Neural cell (in vitro differentiated cells): ENCODE data around the gene ZNF566. TPM values are rescaled to one million over a fixed set of nuclear protein-coding genes. Genes with fewer than 3 reads are reported as not detected.

Experiments used
- H2AFZ ChIP-seq: fragments of 200-600, 300-800 bp; sonication (generic), shearing (Covaris generic); 2 replicates; pipeline ENCODE4 v1.6.0; 2014; ENCODE audit warnings: low read depth, mild to moderate bottlenecking, antibody characterized with exemption, low read length, moderate library complexity
- H3F3A ChIP-seq: fragments of 200-600 bp; shearing (Covaris generic); 2 replicates; pipeline ENCODE4 v1.6.1; 2016; ENCODE audit warnings: mild to moderate bottlenecking, moderate library complexity, mixed read lengths, antibody characterized with exemption, low read length; ENCODE audit not compliant: insufficient read depth, poor library complexity, severe bottlenecking
- H3K27ac ChIP-seq: fragments of 200-600, 300-800 bp; sonication (generic), shearing (Covaris generic); 2 replicates; pipeline ENCODE4 v1.5.1; 2014; ENCODE audit warnings: mild to moderate bottlenecking, low read length, moderate library complexity
- H3K27me3 ChIP-seq: fragments of 300-800, 200-600 bp; sonication (generic), shearing (Covaris generic); 2 replicates; pipeline ENCODE4 v1.6.0; 2014; ENCODE audit warnings: mild to moderate bottlenecking, low read depth, low read length, moderate library complexity; ENCODE audit not compliant: insufficient read depth
- H3K36me3 ChIP-seq: fragments of 300-800, 200-600 bp; sonication (generic), shearing (Covaris generic); 2 replicates; pipeline ENCODE4 v1.5.1; 2014; ENCODE audit warnings: mild to moderate bottlenecking, antibody characterized with exemption, low read length, moderate library complexity; ENCODE audit not compliant: insufficient read depth
- H3K4me2 ChIP-seq: fragments of 300-800, 200-600 bp; sonication (generic), shearing (Covaris generic); 2 replicates; pipeline ENCODE4 v1.6.0; 2014; ENCODE audit warnings: mild to moderate bottlenecking, low read length
- H3K4me3 ChIP-seq: fragments of 300-800, 200-600 bp; sonication (generic), shearing (Covaris generic); 2 replicates; pipeline ENCODE4 v1.5.1; 2014; ENCODE audit warnings: mild to moderate bottlenecking, low read length, moderate library complexity
- H3K79me2 ChIP-seq: fragments of 200-600 bp; shearing (Covaris generic); replicated peaks from 2 replicates; pipeline ENCODE4 v1.6.0; 2014; ENCODE audit warnings: mild to moderate bottlenecking, low read length, moderate library complexity; ENCODE audit not compliant: insufficient read depth
- H3K9ac ChIP-seq: fragments of 300-800, 200-600 bp; sonication (generic), shearing (Covaris generic); 2 replicates; pipeline ENCODE4 v1.6.1; 2016; ENCODE audit warnings: mild to moderate bottlenecking, low read length, mixed read lengths
- H3K9me2 ChIP-seq: fragments of 200-600 bp; shearing (Covaris generic); 2 replicates; pipeline ENCODE4 v1.6.1; 2016; ENCODE audit warnings: mild to moderate bottlenecking, low read length, mixed read lengths; ENCODE audit not compliant: insufficient read depth
- H3K9me3 ChIP-seq: fragments of 200-600, 300-800 bp; sonication (generic), shearing (Covaris generic); 2 replicates; pipeline ENCODE4 v1.6.1; 2016; ENCODE audit warnings: mild to moderate bottlenecking, mixed run types, low read length, moderate library complexity, mixed read lengths
- H4K20me1 ChIP-seq: fragments of 200-600 bp; shearing (Covaris generic); 2 replicates; pipeline ENCODE4 v1.6.1; 2016; ENCODE audit warnings: mild to moderate bottlenecking, mixed run types; ENCODE audit not compliant: insufficient read depth
- CTCF ChIP-seq: fragments of 450-650 bp; IDR thresholded peaks from 2 replicates; pipeline ENCODE4 v1.5.1; 2014; ENCODE audit warnings: antibody characterized with exemption, mild to moderate bottlenecking, moderate library complexity; ENCODE audit not compliant: poor library complexity, severe bottlenecking
- EP300 ChIP-seq: fragments of 450-650 bp; conservative IDR thresholded peaks from 2 replicates; pipeline ENCODE4 v1.6.1; 2014; ENCODE audit warnings: antibody characterized with exemption, mild to moderate bottlenecking, moderate library complexity; ENCODE audit not compliant: poor library complexity, severe bottlenecking
- EZH2 ChIP-seq: fragments of 200-600, 300-800 bp; shearing (Covaris generic), sonication (generic); IDR thresholded peaks from 2 replicates; pipeline ENCODE4 v1.6.1; 2014; ENCODE audit warnings: antibody characterized with exemption, low read length, borderline replicate concordance, mild to moderate bottlenecking; ENCODE audit not compliant: insufficient read depth, poor library complexity, severe bottlenecking
- MXI1 ChIP-seq: fragments of 450-650 bp; conservative IDR thresholded peaks from 2 replicates; pipeline ENCODE4 v1.6.1; 2014; ENCODE audit warnings: antibody characterized with exemption, mild to moderate bottlenecking; ENCODE audit not compliant: poor library complexity, severe bottlenecking
- POLR2AphosphoS5 ChIP-seq: IDR thresholded peaks from 2 replicates; pipeline ENCODE4 v1.6.1; 2012
- RAD21 ChIP-seq: fragments of 450-650 bp; conservative IDR thresholded peaks from 2 replicates; pipeline ENCODE4 v1.6.1; 2014; ENCODE audit warnings: antibody characterized with exemption, mild to moderate bottlenecking, moderate library complexity
- REST ChIP-seq: IDR thresholded peaks from 2 replicates; pipeline ENCODE4 v1.6.1; 2012; ENCODE audit warnings: borderline replicate concordance
- SMC3 ChIP-seq: fragments of 450-650 bp; conservative IDR thresholded peaks from 2 replicates; pipeline ENCODE4 v1.6.1; 2014; ENCODE audit warnings: antibody characterized with exemption, mild to moderate bottlenecking, moderate library complexity; ENCODE audit not compliant: poor library complexity
- TAF1 ChIP-seq: IDR thresholded peaks from 2 replicates; pipeline ENCODE4 v1.6.1; 2012; ENCODE audit warnings: low read depth
- polyA plus RNA-seq: library from polyadenylated mRNA; depleted of rRNA; stranded (reverse); fragments of >200 nt; gene quantifications from 2 replicates; pipeline ENCODE4 v1.2.3, GENCODE V29; 2014

Gene ZNF566
- polyA plus RNA-seq, 1 donor from 2014 or later = 28.9 TPM

GRCh38 chr19:36527341-36527740 lies 38.0 kb upstream of the ZNF566 start:
- H3K79me2 ChIP-seq = peaks cover 62% of the 10 kb centered on the region
- H3K4me3 ChIP-seq = peak overlapping the region; percentile 74

GRCh38 chr19:36526581-36526980 lies 37.2 kb upstream of the ZNF566 start:
- H3K9me3 ChIP-seq = peaks cover 3% of the 10 kb centered on the region
- H4K20me1 ChIP-seq = no peaks in the 10 kb centered on the region
- H2AFZ ChIP-seq = no peak overlapping the region
- TF ChIP-seq SMC3 (no peak), POLR2AphosphoS5 (no peak), TAF1 (no peak), EZH2 (no peak), EP300 (no peak), REST (no peak), MXI1 (no peak), CTCF (no peak), RAD21 (no peak)
- H3K79me2 ChIP-seq = peaks cover 62% of the 10 kb centered on the region
- H3K36me3 ChIP-seq = peaks cover 12% of the 10 kb centered on the region
- H3F3A ChIP-seq = no peaks in the 10 kb centered on the region
- peak overlapping the region; percentile 74 for H3K4me3 ChIP-seq
- H3K27me3 ChIP-seq = no peaks in the 10 kb centered on the region
- H3K9ac ChIP-seq = no peak overlapping the region
- H3K9me2 ChIP-seq = no peaks in the 10 kb centered on the region
- H3K4me2 ChIP-seq = peak overlapping the region; percentile 70
- no peak overlapping the region for H3K27ac ChIP-seq

More at GRCh38 chr19:36527341-36527740, 38.0 kb upstream of the ZNF566 start:
- H3F3A ChIP-seq = no peaks in the 10 kb centered on the region
- no peaks in the 10 kb centered on the region for H3K27me3 ChIP-seq
- H3K27ac ChIP-seq = peak overlapping the region; percentile 94
- H2AFZ ChIP-seq = peak overlapping the region; percentile 96
- H3K9me3 ChIP-seq = peaks cover 3% of the 10 kb centered on the region
- peak overlapping the region; percentile 93 for H3K9ac ChIP-seq
- H3K9me2 ChIP-seq = no peaks in the 10 kb centered on the region
- peaks cover 12% of the 10 kb centered on the region for H3K36me3 ChIP-seq
- H4K20me1 ChIP-seq = no peaks in the 10 kb centered on the region
- TF ChIP-seq MXI1 (no peak), SMC3 (no peak), POLR2AphosphoS5 (no peak), EP300 (no peak), TAF1 (no peak), CTCF (no peak), EZH2 (no peak), RAD21 (no peak)
- H3K4me2 ChIP-seq = peak overlapping the region; percentile 70
